Hepatocyte (in vitro differentiated cells): Measurements from ENCODE around the gene PLEKHA7. TPM values are rescaled to one million over a fixed set of nuclear protein-coding genes. Genes with fewer than 3 reads are reported as not detected.

Experiments used
- DNase-seq: peaks from one replicate; pipeline ENCODE4 v3.0.0-alpha.2; 2016; ENCODE audit warnings: low spot score
- H2AFZ ChIP-seq: fragments of 200-600 bp; sonication (generic); 2 replicates; pipeline ENCODE4 v1.6.0; 2016; ENCODE audit warnings: antibody characterized with exemption, mild to moderate bottlenecking
- H3K27ac ChIP-seq: fragments of 200-600 bp; sonication (generic); 2 replicates; pipeline ENCODE4 v1.5.1; 2016; ENCODE audit warnings: mild to moderate bottlenecking
- H3K27me3 ChIP-seq: fragments of 200-600 bp; sonication (generic); 2 replicates; pipeline ENCODE4 v1.6.1; 2016
- H3K36me3 ChIP-seq: fragments of 200-600 bp; sonication (generic); replicated peaks from 2 replicates; pipeline ENCODE4 v1.5.1; 2016; ENCODE audit warnings: low read depth; ENCODE audit not compliant: insufficient read depth
- H3K4me1 ChIP-seq: fragments of 200-600 bp; sonication (generic); 2 replicates; pipeline ENCODE4 v1.5.1; 2016; ENCODE audit warnings: mild to moderate bottlenecking, moderate library complexity; ENCODE audit not compliant: insufficient read depth
- H3K4me2 ChIP-seq: fragments of 200-600 bp; sonication (generic); 2 replicates; pipeline ENCODE4 v1.6.0; 2016
- H3K4me3 ChIP-seq: fragments of 200-600 bp; sonication (generic); 2 replicates; pipeline ENCODE4 v1.5.1; 2016; ENCODE audit warnings: mild to moderate bottlenecking
- H3K79me2 ChIP-seq: fragments of 200-600 bp; sonication (generic); 2 replicates; pipeline ENCODE4 v1.6.0; 2017; ENCODE audit warnings: mild to moderate bottlenecking
- H3K9me2 ChIP-seq: fragments of 200-600 bp; sonication (generic); replicated peaks from 2 replicates; pipeline ENCODE4 v1.6.0; 2017; ENCODE audit warnings: mild to moderate bottlenecking; ENCODE audit not compliant: insufficient read depth
- H3K9me3 ChIP-seq: fragments of 200-600 bp; sonication (generic); 2 replicates; pipeline ENCODE4 v1.5.1; 2016; ENCODE audit warnings: low read depth, mild to moderate bottlenecking
- H4K20me1 ChIP-seq: fragments of 200-600 bp; sonication (generic); 2 replicates; pipeline ENCODE4 v1.6.0; 2016; ENCODE audit warnings: mild to moderate bottlenecking; ENCODE audit not compliant: insufficient read depth, poor library complexity, severe bottlenecking
- EZH2 ChIP-seq: fragments of 200-600 bp; sonication (generic); IDR thresholded peaks from 2 replicates; pipeline ENCODE4 v1.6.1; 2016; ENCODE audit warnings: antibody characterized with exemption, mild to moderate bottlenecking, borderline replicate concordance
- EZH2phosphoT487 ChIP-seq: fragments of 200-600 bp; sonication (generic); IDR thresholded peaks from one replicate; pipeline ENCODE4 v1.6.1; 2018; ENCODE audit warnings: antibody characterized with exemption, mild to moderate bottlenecking, low read depth, moderate library complexity; ENCODE audit not compliant: unreplicated experiment, severe bottlenecking
- WGBS: methylation state at CpG from one replicate; pipeline ENCODE4 v1.1.6; 2016; ENCODE audit warnings: low lambda C conversion rate; ENCODE audit errors: missing lambda C conversion rate; 5-methylcytosine and 5-hydroxymethylcytosine counted together
- polyA plus RNA-seq: library from polyadenylated mRNA; unstranded; fragments of >200 nt; fragmentation: Nextera tagmentation; extraction: Ambion mirVana; gene quantifications from 2 replicates; pipeline ENCODE4 v1.2.1, GENCODE V29; 2016
- total RNA-seq: library from RNA; depleted of rRNA; stranded (reverse); fragments of >200 nt; gene quantifications from 2 replicates; pipeline ENCODE4 v1.2.3, GENCODE V29; 2014
- TF ChIP-seq, protein P1 (sequence below): fragments of 200-600 bp; sonication (generic); IDR thresholded peaks from 2 replicates; pipeline ENCODE4 v1.5.1; 2016; ENCODE audit warnings: antibody characterized with exemption, mild to moderate bottlenecking; ENCODE audit not compliant: poor library complexity

Gene PLEKHA7
- total and polyA plus RNA-seq, 2 experiments from 2014 or later = 16.7 to 35.6 TPM

DNA sequence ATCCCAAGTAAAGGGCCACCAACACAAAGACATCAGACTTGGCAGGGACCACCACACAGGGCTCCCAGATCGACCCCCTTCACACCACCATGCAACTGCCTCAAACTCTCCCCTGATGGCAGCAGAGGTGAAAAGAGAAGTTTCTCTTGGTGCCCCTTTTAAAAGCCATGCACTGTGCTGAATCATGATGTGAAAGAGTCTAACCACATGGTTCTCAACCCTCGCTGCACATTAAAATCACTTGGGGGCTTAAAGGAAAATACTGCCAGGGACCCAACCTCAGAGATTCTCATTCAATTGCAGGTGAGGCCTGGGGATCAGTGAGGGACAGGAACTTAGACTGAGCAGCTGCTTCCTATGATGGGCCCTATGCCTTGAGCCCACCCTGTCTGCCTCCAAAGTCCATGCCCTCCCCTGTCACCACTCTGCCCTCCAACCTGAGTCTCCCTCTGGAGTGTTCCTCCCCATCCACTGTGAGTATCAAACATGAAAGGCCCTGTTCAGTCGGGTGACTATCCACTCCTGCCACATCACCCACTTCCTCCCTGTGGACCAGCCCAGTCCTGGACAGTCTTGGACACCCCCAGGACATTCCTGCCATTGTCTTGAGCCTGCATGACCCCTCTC, 40.8 kb downstream of the PLEKHA7 start:
- H3K27ac ChIP-seq = no peak overlapping the region
- peaks cover 72% of the 10 kb centered on the region for H3K79me2 ChIP-seq
- H4K20me1 ChIP-seq = no peaks in the 10 kb centered on the region
- no peaks in the 10 kb centered on the region for H3K36me3 ChIP-seq
- no peaks in the 10 kb centered on the region for H3K27me3 ChIP-seq
- TF ChIP-seq EZH2 = no peak
- no peaks in the 10 kb centered on the region for H3K9me2 ChIP-seq
- WGBS = 85% methylated on average over 3 of the region's 3 CpGs
- no peak for DNase-seq
- H3K4me1 ChIP-seq = peaks cover 17% of the 10 kb centered on the region
- no peak overlapping the region for H2AFZ ChIP-seq
- H3K4me2 ChIP-seq = no peak overlapping the region
- H3K9me3 ChIP-seq = no peaks in the 10 kb centered on the region
- no peak overlapping the region for H3K4me3 ChIP-seq

DNA sequence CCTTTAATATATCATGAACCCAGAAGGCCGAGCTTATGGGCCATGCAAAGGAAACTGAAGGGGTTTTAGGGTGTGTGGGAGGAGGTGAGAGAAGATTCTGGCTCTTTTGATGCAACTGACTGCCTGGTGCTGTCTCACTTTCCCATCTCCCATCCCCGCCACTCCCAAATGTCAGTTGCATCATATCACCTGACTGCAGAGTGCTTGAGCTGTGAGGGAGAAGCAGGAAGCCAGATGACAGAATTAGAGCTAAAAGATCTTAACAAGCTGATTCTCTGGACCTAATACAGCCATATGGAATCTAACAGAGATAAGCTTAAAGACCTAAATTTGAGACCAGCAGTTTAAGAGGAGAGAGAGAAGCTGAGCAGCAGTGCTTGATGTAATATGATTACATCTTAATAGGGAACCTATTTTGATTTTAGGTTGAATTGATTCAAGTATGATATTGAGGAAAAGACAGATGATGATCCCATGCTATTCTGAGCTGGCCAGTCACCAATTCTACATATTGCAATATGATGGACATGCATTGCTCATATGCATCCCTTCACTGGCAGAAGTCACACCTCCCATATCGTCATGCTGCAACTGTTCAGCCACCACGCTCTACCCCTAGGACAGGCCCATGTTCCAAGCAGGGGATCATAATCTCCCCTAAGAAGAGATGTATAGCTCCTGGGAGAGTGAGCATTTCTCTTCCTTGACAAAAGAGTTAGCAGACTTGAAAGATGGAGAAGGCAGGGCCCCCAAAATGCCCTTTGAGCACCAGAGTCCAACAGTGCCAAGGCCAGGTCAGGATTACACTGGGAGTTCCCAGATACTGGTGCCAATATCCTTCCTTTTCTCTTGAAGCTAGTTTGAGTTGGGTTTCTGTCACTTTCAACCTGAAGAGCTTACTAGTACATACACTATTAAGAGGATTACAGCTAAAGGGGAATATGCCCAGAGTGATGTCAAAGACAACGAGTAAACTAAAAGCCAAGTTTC, 44.9 kb downstream of the PLEKHA7 start:
- Histone ChIP-seq H2AFZ (no peak overlapping the region), H3K27me3 (no peaks in the 10 kb centered on the region), H3K36me3 (no peaks in the 10 kb centered on the region), H3K9me2 (no peaks in the 10 kb centered on the region), H4K20me1 (no peaks in the 10 kb centered on the region), H3K9me3 (no peaks in the 10 kb centered on the region), H3K4me1 (peaks cover 25% of the 10 kb centered on the region), H3K4me2 (peak overlapping the region; percentile 15), H3K79me2 (peaks cover 61% of the 10 kb centered on the region), H3K27ac (peak overlapping the region; percentile 46), H3K4me3 (no peak overlapping the region)
- WGBS = 55% methylated on average over 5 of the region's 5 CpGs
- peak; percentile 38 for DNase-seq
- no peak for TF ChIP-seq EZH2phosphoT487
- TF ChIP-seq EZH2 = no peak
- TF ChIP-seq, protein P1, sequence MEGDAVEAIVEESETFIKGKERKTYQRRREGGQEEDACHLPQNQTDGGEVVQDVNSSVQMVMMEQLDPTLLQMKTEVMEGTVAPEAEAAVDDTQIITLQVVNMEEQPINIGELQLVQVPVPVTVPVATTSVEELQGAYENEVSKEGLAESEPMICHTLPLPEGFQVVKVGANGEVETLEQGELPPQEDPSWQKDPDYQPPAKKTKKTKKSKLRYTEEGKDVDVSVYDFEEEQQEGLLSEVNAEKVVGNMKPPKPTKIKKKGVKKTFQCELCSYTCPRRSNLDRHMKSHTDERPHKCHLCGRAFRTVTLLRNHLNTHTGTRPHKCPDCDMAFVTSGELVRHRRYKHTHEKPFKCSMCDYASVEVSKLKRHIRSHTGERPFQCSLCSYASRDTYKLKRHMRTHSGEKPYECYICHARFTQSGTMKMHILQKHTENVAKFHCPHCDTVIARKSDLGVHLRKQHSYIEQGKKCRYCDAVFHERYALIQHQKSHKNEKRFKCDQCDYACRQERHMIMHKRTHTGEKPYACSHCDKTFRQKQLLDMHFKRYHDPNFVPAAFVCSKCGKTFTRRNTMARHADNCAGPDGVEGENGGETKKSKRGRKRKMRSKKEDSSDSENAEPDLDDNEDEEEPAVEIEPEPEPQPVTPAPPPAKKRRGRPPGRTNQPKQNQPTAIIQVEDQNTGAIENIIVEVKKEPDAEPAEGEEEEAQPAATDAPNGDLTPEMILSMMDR = no peak

DNA sequence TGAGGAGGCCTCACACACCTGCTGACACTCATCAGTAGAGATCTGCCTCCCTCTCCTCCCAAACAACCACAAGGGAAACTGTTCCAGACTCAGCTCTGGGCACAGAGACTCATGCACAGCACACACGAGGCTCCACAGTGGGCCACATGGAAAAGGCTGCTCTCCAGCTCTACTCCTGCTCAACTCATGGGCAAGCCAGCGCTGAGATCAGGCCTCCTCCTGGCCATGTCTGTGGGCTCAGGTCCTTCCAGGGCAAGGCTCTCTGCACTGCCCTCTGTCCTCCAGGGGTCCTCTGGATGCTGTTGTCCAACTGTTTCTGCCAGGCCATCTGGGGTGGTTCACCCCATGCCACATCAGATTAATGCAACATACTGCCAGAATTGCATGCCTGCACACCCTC, 46.0 kb downstream of the PLEKHA7 start:
- H3K27ac ChIP-seq = peak overlapping the region; percentile 79
- H3K4me1 ChIP-seq = peaks cover 25% of the 10 kb centered on the region

More for the DNA sequence above, 46.0 kb downstream of the PLEKHA7 start:
- 77% methylated on average over 2 of the region's 2 CpGs for WGBS
- Histone ChIP-seq H3K27me3 (no peaks in the 10 kb centered on the region), H3K36me3 (no peaks in the 10 kb centered on the region), H4K20me1 (no peaks in the 10 kb centered on the region), H3K4me2 (no peak overlapping the region), H3K9me3 (no peaks in the 10 kb centered on the region), H3K4me3 (no peak overlapping the region), H2AFZ (no peak overlapping the region), H3K9me2 (no peaks in the 10 kb centered on the region), H3K79me2 (peaks cover 62% of the 10 kb centered on the region)
- no peak for TF ChIP-seq EZH2phosphoT487
- TF ChIP-seq, protein P1 = no peak
- no peak for TF ChIP-seq EZH2
- no peak for DNase-seq
